Astrocyte of the spinal cord (primary cell): Measurements from ENCODE around the gene RGS6.

Source experiments
- DNase-seq: peaks from one replicate; pipeline ENCODE4 v3.0.0; 2011; ENCODE audit warnings: low read depth, low spot score
- H3K4me3 ChIP-seq: 2 replicates; pipeline ENCODE4 v1.5.1; 2011; ENCODE audit warnings: low read depth, mild to moderate bottlenecking, low read length, moderate library complexity
- in situ Hi-C: cut with HindIII; loops from 2 replicates; pipeline ENCODE4 v1.10.0; 2017; ENCODE audit warnings: low sequenced_read_pairs
- TF ChIP-seq, protein P1 (sequence below): IDR thresholded peaks from 2 replicates; pipeline ENCODE4 v1.5.1; 2012; ENCODE audit warnings: low read depth, mild to moderate bottlenecking, low read length, inconsistent platforms

The RGS6 gene

DNA sequence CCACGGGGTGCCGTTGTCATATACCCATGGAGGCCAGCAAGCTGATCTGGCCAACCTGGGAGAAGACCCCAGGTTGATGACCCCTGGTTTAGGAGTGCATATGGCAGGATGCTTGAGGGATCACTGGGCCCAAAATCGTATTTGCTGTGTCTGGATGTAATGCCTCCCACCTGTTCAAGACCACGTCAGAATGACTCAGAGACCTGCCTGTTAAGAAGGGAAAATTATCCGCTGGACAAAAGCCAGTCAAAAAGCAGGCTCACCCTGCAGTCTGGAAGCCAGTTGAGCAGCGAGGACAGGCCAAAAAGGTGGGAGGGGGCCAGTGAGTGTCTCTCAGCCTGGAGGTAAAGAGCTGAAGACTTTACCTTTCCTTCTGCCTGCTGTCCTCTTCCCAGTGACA, 512.5 kb downstream of the RGS6 start:
- in situ Hi-C loops, result no loop called here
- TF ChIP-seq, protein P1, sequence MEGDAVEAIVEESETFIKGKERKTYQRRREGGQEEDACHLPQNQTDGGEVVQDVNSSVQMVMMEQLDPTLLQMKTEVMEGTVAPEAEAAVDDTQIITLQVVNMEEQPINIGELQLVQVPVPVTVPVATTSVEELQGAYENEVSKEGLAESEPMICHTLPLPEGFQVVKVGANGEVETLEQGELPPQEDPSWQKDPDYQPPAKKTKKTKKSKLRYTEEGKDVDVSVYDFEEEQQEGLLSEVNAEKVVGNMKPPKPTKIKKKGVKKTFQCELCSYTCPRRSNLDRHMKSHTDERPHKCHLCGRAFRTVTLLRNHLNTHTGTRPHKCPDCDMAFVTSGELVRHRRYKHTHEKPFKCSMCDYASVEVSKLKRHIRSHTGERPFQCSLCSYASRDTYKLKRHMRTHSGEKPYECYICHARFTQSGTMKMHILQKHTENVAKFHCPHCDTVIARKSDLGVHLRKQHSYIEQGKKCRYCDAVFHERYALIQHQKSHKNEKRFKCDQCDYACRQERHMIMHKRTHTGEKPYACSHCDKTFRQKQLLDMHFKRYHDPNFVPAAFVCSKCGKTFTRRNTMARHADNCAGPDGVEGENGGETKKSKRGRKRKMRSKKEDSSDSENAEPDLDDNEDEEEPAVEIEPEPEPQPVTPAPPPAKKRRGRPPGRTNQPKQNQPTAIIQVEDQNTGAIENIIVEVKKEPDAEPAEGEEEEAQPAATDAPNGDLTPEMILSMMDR, result no peak
- no peak overlapping the region for H3K4me3 ChIP-seq
- no peak for DNase-seq

DNA sequence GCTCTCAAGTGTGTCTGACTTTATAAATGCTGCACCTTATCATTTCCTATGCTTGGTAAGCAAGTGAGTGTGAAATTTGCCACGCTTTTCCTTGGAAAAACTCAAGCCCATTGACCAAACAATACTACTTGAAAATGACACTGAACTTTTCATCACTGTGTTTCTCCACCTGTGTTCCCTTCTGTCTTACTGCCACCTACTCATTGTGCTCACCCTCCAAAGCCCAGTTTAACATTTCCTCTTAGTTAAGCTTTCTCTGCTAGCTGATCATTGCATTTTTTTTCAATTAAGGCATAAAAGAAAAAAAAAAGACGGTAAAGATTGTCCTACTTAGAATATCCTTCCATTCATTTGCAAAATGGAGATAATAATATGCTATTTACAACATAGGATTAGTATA, 516.0 kb downstream of the RGS6 start:
- DNase-seq, result no peak
- TF ChIP-seq, protein P1, result no peak
- no peak overlapping the region for H3K4me3 ChIP-seq
- in situ Hi-C loops, result no loop called here

DNA sequence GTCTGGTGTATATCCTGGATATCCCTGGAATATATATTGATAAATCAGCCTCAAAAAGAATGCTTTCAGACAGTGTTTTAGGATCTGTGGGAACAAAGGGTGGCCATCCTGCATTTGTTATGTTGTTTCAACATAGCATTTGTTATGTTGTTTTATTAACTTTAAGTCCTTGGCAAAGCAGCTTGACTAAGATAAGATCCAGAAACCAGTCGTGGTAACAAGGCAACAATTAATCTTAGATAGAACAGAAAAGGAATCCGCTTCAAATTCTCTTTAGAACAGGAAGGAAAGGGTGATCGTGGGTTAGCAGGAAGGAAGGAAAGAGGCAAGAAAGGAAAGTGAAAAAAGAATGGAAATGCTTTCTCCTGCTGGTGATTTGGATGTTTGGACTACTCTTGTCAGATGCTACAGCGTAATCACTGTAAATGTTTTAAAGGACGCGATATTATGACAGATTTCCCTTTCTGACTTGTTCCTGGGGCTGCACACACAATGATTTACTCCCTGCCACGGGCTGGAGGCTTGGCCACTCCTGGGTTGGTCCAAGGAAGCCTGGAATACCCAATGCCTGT, 518.3 kb downstream of the RGS6 start:
- in situ Hi-C loops, result no loop called here
- TF ChIP-seq, protein P1, result no peak
- DNase-seq, result no peak
- H3K4me3 ChIP-seq, result no peak overlapping the region

DNA sequence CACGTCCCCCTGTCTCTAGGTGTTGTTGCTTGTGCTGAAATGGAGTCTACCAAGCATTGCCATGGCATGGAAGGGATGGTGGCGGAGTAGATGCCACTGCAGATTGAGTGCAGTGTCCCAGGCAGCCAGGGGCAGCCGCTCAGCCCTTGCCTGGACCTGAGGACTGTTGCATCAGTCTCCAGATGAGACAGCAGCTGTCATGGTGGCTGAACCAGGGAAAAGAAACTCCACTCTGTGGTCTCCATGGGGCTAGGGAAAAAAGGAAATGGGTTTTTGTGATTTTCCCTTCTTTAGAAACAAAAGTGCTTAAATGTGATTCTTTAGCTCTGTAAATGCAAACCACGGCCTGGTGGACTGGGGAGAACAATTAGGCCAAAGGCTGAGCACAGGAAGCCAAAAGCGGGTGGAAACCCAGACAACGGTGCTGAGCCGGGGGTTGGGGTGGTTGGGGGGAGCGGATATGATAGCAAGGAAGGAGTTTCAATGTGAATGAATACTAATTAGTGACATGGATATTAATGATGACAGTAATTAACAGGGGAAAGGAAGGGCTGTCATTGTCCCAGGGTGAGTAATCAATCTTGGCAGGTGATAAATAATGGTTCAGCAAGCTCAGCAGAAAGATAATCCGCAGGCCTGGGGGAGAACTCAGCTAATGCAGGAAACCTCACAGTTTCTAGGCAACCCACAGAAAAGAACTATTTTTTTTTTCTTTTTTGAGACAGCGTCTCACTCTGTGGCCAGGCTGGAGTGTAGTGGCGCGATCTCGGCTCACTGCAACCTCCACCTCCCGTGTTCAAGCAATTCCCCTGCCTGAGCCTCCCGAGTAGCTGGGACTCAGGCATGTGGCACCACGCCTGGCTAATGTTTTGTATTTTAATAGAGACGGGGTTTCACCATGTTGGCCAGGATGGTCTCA, 519.1 kb downstream of the RGS6 start:
- DNase-seq, result no peak
- in situ Hi-C loops, result no loop called here
- H3K4me3 ChIP-seq, result no peak overlapping the region
- TF ChIP-seq, protein P1, result no peak

DNA sequence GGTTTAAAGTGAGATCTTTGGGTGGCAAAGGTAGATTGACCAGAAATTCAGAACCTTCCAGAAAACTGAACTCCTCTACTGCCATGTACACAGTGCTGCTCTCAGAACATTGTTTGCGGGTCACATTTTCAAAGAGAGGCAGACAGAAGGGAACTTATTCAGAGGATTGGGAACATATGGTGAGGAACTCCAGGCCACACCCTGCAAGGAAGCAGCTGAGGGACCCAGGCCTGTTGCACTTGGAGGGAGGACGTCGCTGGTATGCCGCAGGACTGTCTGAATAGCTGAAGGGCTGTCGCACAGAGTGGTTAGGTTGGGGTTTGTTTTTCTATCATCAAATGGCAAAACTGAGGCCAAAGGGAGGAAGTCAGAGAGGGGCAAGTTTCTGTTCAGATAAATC, 520.5 kb downstream of the RGS6 start:
- H3K4me3 ChIP-seq, result no peak overlapping the region
- TF ChIP-seq, protein P1, result no peak
- in situ Hi-C loops, result no loop called here
- DNase-seq, result no peak

DNA sequence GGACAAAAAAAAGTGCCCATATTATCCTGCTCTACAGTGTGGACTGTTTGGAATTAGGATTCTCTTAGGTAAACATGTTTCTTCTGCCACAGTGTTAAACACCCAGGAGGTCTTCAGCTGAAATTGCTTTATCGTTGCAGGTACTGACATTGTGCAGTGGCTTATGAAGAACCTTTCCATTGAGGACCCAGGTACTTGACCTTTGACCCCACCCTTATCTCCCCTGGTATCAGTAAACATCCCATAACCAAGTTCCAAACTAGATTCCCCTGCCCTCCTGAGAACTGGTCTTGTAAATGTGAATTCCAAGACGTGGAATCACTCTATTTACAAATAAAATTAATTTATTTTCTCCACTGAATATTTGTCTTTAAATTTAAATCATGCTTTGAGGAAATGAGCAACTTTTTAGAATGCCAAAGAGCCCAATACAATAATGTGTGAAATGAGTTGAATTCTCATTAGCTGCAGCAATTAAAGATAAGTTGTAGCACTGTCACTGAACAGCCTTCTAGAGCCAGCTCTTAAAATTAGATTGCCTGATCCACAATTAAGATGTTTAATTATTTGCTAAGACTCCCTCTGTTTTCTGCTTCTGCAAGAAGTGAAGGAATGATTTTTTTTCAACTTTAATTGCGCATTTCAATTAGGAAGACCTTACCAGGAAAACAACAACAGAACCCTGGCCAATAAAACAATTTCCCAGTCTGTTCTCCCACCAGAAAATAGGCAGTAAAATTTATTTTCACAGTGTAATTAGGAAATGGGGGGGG, 522.3 kb downstream of the RGS6 start:
- DNase-seq, result no peak
- H3K4me3 ChIP-seq, result no peak overlapping the region
- TF ChIP-seq, protein P1, result no peak
- in situ Hi-C loops, result no loop called here
